Iris pigment epithelial cell (primary cell): Measurements from ENCODE around the gene ARL6IP5.

Experiments used
- DNase-seq: peaks from one replicate; pipeline ENCODE4 v3.0.0-alpha.2; 2011; ENCODE audit warnings: low read depth

The ARL6IP5 gene

DNA sequence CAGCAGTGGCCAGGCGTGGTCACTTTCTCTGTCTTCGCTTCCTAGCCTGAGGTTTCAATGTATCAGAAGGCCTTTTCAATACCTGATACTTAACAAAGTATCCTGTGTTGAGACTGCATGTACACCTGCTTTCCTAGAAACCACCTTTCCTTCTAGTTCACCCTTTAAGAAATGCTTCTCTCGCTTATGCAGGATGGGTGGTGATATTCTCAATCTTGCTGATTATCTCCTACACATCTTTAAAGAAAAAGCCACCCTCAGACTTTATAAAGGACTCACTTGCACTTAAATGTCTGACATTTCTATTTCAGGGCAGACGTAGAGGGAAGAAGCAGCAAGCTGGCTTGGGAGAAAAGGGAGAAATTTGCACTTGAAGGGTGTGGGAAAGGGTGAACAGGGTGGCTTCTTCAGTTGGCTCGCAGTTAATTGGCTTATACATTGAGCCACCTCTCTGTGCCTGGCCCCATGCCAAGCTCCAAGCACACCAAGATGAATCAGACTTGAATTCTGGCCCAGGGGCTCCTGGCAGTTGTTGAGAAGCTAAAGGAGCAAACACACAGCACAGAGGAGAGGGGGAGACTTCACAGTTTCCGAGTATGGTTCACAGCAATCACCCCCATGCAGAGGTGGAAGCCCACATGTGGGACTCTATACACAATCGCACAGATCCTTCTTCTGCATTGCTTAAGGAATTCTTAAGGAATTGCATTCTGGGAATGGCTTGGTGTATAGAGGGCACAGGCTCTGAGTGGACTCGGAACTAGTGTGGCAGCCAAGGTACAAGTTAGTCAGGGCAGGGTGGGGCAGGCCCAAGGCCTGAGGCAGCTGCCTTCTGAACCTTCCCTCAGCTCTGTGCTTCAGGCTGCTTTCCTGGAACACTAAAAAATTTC lies 1.3 kb downstream of the ARL6IP5 start:
- DNase-seq = peak; percentile 96

DNA sequence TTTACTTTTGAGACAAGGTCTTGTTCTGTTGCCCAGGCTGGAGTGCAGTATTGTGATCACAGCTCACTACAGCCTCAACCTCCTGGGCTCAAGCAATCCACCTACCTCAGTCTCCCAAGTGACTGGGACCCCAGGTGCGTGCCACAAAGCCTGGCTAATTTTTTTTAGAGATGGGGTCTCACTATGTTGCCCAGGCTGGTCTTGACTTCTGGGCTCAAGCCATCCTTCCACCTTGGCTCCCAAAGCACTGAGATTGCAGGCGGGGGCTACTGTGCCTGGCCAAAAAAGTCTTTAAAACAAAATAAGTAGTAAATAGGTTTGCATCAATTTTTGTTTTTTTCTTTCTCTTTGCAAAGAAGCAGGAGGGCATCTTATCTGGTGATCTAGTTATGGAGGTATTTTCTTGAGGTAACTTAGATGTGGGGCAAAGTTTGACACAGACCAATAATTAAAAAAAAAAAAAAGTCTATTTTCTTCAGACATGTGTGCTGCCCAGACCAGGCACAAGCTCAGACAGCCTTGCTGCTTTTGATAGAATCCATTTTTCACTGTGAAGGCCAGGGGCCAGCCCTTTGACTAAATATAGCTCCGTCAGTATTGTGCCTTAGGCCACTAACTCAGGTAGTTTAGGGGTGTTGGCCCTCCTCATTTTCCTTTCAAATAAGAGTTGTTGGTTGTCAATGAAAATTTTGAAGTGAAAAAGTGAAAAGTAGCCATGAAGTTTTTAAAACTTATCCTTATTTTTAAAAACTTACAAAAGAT lies 2.5 kb downstream of the ARL6IP5 start:
- no peak for DNase-seq

DNA sequence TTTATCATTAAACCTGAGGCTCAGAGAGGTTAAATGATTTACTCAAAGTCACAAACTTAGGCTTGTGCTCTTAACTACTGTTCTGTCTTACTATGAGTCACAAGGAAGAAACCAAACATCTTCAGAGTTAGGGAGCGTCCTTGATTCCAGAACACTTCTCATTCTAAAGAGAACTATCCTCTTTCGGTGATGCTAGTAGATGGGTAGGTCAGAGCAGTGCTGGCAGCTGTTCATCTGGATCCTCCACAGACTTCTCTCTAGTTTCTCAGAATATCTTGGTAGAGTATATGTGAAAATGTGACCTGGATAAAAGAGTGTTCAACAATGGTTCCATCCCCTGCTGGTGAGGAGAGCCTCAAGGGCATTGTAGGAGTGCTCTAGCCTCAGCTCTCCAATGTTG lies 3.3 kb downstream of the ARL6IP5 start:
- peak; percentile 80 for DNase-seq

DNA sequence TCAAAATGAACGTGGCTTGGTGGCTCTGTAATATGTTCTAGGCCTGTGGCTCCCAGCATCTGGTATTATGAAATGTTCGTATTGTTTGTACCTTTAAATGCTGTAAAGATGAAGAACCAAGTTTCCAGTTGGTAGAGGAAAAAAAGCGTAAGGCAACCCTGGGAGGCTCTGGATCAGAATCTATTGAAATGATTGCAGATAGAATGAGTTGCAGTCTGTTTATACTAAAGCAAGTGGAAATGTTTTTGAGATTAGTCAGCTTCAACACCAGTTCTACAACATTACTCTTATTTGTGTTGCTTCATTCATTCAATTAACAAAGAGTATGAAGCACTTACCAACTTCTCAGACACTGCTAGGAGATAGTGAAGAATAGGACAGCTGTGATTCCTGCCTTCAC lies 5.3 kb downstream of the ARL6IP5 start:
- DNase-seq = peak; percentile 92

DNA sequence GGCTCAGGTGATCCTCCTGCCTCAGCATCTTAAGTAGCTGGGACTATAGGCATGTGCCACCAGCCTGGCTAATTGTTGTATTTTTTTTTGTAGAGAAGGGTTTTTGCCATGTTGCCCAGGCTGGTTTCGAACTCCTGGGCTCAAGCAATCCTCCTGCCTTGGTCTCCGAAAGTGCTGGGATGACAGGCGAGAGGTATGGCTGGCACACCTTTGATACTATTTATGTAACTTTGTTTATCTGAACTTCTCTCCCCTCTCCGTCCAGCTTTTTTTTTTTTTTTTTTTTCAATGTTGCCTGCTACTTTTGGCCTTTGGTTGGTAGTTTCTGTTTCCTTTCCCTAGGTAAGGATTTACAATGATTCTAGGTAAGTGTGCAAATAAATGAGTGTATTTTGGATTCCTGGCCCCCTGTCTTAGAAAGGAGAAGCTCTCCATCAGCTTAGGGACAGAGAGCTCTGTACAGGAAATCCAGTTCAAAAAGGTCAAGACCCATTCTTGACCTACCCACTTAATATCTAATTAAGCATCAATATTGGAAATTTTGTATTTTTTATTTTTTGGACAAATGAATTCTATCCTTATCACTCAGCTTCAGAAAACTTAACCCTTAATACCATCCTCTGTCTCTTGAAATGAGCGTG lies 6.8 kb downstream of the ARL6IP5 start:
- DNase-seq = no peak

DNA sequence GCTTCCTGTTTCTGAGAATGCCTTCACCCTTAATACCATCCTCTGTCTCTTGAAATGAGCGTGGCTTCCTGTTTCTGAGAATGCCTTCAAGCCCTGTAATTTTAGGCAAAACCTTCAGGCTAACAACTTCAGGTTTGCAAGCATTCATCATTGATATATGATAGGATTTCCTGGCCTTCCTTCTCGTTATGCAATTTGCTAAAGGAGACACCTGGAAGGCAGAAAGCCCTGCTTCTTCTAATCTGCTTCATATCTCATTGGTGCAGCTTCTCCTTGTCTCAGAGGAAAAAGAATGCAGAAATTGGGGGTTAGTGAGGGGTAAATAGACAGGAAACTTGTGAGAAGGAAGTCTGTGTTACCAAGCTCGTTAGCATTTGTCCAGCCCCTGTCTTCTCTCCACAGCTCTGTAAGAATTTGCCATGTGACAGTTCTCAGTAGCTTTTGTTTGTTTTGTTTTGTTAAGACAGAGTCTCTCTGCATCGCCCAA lies 7.3 kb downstream of the ARL6IP5 start:
- DNase-seq = peak; percentile 17

DNA sequence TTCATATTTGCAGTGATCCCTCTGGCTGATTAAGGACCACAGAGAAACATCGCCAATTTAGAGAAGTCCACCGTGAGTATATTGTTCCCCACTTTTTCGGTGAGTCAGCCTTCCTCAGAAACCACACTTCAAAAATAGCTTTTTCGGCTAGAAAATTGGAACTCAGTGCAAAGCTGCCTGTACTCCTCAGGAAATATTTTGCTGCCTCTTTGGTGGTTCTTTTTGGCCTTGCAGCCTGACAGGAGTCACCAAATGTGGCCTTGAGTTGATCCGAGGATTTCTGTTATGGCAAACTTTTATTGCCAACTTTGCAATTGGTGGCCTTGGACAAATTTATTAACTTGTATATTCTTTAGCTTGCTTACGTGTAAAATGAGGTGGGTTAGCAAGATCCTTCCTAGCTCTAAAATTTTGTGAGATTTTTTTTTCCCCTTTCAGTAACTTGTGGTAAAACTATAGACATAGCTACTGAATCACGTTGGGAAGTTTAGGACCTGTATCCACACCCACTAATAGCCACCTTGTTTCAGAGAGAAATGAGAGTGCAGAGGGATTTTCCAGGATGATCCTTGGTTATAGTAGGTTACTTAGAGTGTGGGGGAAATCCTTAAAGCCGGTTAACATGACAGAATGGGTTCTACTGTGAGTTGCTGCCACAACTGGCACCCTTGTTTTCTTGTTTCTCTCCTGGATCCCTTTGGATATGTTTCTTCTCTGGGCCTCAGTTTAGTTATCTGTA lies 9.9 kb downstream of the ARL6IP5 start:
- peak; percentile 47 for DNase-seq

DNA sequence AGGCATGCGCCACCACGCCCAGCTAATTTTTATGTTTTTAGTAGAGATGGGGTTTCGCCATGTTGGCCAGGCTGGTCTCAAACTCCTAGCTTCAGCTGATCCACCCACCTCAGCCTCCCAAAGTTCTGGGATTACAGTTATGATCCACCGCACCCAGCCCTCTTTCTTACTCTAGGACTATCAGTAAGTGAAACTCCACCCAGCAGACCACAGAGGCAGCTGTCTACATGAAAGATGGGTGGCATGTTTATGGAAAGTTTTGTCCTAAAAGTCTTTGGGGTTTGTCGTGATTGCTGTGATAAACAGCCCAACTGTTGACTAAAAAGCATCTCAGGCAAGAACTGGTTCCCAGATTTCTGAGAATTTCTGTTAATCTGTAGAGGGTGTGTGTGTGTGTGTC lies 10.9 kb downstream of the ARL6IP5 start:
- no peak for DNase-seq

DNA sequence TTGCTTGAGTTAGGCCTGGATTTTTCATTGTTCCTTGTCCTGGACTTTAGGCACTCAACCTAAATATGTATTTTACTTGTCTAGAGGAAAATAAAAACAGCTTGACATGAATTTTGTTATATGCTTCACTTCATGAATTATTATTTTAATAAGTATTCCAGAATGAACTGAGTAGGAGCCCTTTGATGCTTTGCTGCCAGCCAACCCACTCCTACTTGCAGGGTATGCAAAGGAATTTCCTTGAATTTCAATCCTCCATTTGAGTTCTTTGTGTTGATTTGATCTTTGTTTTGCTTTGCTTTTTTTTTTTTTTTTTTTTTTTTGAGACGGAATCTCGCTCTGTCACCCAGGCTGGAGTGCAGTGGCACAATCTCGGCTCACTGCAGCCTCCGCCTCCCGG lies 11.6 kb downstream of the ARL6IP5 start:
- DNase-seq = no peak

DNA sequence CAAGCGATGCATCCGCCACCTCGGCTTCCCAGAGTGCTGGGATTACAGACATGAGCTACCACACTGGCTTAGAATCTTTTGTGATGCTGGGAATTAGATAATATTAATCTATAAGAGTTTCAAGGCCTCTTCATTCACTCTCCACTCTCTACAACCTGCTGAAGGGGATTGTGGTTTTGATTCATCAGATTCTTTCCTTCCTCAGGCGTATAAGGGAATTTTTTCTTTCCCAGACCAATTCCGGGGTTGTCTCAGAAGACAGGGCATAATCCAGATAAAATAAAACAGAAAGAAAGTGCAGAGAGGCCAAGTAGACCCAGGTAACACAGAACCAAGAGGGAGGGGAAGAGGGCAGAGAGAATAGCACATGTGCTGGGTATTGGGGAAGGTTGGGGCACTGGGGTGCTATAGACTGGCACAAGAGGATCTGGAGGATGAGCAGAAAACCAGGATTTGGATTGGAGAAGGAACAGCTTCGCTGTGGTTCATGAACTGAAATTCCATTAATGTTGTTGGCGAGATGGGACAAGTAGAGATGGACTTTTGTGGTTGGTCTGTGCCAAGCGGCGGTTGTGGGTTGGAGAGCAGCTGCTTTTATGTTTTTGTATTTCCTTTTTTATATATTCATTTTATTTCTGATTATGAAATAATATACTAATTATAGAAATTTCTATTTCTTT lies 12.8 kb downstream of the ARL6IP5 start:
- DNase-seq = peak; percentile 22

DNA sequence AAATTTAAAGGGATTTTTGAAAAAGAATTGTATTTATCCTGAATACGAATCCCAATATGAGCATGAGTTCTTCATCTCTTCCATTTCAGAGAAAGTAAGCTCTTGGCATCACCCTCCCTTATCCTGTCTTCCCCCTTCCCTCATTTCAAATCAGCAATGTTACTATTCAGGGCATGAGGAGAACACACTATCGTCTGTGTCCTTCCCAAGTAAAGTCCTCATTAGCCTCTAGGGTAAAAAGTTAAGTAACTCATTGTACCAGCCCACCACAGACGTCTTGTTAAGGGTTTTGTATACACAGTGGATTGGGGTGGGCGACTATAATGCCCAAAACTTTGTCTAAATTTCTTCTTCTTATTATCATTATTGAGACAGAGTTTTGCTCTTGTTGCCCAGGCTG lies 14.8 kb downstream of the ARL6IP5 start:
- no peak for DNase-seq

DNA sequence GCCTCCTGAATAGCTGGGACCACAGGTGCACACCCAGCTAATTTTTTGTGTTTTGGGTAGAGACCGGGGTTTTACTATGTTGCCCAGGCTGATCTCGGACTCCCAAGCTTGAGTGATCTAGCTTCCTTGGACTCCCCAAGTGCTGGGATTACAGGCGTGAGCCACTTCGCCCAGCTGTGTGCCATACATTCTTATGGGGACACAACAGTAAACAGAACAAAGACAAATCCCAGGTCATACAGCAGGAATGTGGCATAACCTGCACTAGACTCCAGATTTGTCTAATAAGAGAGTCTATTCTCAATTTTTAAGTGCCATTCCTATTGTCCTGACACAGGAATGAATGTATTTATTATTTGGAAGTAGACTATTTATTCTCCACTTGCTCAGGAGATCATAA lies 17.6 kb downstream of the ARL6IP5 start:
- no peak for DNase-seq

DNA sequence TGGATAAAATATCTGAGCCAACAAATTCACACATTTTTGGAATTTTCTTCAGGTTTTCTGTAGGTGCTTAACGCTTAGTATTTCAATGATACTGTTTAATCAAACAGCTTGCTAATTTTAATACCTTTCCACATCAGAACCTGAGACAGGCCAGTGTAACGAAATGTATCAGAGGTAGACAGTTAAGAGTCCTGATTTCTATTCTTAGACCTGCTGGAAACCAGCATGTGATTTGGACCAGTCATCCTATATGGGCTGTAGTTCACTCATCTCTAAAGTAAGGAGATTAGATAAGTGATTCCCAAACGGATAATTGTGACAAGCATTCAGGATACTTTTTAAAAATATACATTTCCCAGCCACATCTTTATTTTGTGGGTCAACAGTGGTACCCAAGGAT lies 18.4 kb downstream of the ARL6IP5 start:
- no peak for DNase-seq

DNA sequence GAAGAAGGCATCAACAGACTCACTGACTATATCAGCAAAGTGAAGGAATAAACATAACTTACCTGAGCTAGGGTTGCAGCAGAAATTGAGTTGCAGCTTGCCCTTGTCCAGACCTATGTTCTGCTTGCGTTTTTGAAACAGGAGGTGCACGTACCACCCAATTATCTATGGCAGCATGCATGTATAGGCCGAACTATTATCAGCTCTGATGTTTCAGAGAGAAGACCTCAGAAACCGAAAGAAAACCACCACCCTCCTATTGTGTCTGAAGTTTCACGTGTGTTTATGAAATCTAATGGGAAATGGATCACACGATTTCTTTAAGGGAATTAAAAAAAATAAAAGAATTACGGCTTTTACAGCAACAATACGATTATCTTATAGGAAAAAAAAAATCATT lies 19.8 kb downstream of the ARL6IP5 start:
- no peak for DNase-seq

DNA sequence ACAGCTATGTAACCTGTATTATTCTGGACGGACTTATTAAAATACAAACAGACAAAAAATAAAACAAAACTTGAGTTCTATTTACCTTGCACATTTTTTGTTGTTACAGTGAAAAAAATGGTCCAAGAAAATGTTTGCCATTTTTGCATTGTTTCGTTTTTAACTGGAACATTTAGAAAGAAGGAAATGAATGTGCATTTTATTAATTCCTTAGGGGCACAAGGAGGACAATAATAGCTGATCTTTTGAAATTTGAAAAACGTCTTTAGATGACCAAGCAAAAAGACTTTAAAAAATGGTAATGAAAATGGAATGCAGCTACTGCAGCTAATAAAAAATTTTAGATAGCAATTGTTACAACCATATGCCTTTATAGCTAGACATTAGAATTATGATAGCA lies 20.6 kb downstream of the ARL6IP5 start:
- DNase-seq = no peak

DNA sequence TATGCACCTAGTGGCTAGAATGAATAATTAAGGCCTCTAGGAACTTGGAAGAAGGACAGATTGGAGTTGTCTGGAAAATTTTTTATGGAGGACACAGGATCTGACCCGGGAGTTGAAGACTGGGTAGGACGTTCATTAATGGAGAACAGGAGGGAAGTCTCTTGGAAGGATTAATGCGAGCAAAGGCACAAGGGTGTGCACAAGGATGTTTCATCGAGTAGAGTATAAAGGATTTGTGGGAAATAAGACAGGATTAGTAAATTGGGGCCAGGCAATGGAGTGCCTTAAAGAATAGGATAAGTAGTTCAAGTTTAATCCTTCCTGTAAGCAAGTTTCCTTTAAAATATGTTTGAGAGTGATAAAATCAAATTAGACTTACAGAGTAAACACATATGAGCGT lies 23.1 kb downstream of the ARL6IP5 start:
- DNase-seq = no peak

DNA sequence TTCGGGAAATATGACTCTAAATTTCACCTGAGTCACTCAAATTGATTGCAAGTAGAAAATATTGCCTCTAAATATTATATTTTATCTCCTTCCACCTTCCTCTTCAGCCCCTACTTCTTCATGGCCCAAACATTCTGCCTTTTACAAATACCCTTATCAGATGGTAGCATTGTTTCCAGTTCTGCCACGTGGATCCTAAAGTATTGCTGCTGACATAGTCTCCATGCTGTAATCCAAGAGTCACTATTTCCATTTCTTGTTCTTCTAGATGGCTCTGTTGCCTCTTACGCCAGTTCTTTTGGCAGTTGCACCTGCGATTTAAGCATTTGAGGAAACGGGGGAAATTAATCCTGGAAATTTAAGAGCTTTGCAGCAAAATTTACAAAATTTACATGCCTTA lies 24.1 kb downstream of the ARL6IP5 start:
- no peak for DNase-seq

DNA sequence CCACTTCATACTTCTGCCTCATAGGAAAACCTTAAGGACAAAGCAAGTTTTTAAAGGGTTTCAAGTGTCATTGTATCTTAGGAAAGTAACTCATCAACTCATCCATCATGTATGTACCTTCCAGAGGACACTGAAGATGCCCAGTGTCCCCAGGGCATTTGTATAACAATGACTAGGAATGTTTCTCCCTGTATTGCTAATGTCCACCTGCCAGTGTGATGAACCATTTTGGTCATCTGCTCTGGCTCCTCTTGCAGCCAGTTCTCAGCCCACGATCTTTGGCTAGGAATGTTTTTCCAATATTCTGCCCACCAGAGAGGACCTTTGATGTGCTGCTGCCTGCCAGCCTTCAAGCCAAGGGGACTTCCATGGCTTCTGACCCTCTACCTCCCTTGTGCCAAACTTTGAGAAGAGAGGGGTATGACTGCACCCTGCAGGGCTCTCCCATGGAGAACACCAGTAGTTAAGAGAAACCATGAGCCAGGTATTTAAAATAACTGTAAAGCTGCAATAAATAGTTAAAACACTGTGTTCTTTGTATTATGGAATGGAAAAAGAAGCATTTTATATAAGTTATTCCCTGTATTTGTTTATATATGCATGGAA lies 26.3 kb downstream of the ARL6IP5 start:
- no peak for DNase-seq

DNA sequence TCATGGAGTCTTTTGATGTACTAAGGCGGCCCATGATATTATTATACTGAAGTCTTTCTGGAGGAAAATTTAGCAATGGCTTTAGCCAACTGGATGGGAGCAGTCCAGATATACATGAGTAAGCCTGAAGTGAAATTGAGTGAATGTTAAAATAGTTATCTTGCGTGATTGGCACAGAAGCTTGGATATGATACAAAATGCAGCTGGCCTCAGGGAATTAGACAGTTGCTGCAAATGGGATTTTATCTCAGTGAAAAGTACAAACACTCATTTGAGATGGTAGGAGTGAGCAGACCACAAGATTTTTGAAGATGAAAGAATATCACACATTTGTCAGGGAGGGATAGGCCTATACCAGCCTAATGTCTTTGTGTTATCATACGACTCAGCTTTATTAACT lies 28.8 kb downstream of the ARL6IP5 start:
- no peak for DNase-seq

DNA sequence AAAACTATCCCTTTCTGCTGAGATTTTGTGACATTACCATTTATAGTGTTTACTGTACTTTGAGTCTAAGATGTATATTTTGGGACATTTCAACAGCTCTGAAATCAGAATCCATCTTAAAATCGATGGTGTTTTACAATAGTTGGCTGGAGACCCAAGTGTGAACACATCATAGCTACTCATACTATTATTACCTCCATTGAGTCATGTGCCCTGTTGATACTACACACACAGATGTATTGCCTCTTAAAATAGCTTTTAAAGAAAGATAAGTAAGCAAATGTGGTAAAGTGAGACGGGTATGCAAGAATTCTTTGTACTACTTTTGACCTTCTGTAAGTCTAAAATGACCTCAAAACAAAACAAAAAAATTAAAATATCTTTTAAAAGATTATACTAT lies 31.0 kb downstream of the ARL6IP5 start:
- peak; percentile 44 for DNase-seq

DNA sequence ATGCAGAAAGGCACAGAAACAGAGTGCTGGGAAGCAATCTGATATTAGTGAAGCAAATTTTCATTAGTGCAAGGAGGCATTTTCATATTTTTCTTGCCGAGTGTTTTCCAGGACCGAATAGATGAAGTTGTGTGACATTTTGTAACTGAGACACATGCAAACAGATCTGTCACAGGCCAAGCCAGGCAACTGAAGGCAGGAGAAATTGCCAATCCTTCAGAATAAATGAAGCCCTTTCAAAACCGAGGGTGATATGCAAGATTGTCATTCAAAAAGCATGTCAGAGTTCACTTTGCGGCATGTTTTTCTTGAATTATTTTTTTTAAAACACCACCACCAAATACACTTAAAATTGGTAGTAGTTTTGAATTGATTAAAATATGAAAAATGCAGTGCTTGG lies 31.4 kb downstream of the ARL6IP5 start:
- DNase-seq = no peak
